ENCODE data around the gene BAHD1. TPM values are rescaled to one million over a fixed set of nuclear protein-coding genes. Genes with fewer than 3 reads are reported as not detected.

Gene BAHD1
- total RNA-seq, 2 donors from 2014 or later, result 10.1 to 16.2 TPM

DNA sequence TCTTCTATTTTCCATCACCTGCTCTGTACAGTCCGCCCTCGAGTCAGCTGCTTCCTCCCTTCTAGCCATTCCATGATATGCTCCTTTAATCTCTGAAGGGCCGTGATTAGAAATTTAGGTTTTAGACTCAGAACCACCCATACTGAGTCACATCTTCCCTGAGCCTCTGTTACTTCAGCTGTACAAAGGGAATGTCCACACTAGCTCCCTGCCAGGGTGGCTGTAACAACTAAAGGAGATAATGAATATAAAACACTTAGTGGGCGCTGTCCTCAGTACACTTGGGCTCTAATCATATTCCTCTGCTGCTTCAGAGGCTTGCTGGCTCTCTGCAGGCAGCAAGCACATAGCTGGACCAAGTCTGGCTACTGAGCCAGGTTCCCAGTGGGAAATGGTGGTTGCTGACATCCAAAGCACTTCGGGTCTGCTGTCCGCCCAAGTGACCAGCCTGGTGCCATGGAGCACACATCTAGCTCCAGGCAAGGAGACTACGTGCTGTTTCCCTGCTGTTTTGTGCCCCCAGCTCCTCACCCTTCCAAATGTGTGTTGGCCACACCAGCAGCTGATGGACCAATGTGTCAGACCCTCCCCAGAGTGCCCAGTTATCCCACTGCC lies 29.1 kb downstream of the BAHD1 start:
- H3K36me3 ChIP-seq (replicated peaks in 1 of 2; ENCODE audit: insufficient read depth in 1 of 2, low read depth in 2 of 2), result no peaks in the 10 kb centered on the region
- intact Hi-C loops (cut with DNase I), result no loop called here
- TF ChIP-seq, protein P1, sequence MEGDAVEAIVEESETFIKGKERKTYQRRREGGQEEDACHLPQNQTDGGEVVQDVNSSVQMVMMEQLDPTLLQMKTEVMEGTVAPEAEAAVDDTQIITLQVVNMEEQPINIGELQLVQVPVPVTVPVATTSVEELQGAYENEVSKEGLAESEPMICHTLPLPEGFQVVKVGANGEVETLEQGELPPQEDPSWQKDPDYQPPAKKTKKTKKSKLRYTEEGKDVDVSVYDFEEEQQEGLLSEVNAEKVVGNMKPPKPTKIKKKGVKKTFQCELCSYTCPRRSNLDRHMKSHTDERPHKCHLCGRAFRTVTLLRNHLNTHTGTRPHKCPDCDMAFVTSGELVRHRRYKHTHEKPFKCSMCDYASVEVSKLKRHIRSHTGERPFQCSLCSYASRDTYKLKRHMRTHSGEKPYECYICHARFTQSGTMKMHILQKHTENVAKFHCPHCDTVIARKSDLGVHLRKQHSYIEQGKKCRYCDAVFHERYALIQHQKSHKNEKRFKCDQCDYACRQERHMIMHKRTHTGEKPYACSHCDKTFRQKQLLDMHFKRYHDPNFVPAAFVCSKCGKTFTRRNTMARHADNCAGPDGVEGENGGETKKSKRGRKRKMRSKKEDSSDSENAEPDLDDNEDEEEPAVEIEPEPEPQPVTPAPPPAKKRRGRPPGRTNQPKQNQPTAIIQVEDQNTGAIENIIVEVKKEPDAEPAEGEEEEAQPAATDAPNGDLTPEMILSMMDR (IDR thresholded peaks at IDR 0.05), result no peak
- no peak for TF ChIP-seq POLR2A (IDR thresholded peaks at IDR 0.05)
- no peaks in the 10 kb centered on the region for H3K27me3 ChIP-seq
- no peak overlapping the region for H3K4me3 ChIP-seq
- WGBS, 2 donors, result 71 to 78% methylated on average over 4 to 7 of the region's 7 CpGs
- peak overlapping the region; percentile 79 to 92 (median 88) for H3K27ac ChIP-seq
- DNase-seq (no peak), ATAC-seq (no peak)
- H3K4me1 ChIP-seq, result peaks cover 19% of the 10 kb centered on the region
- no peaks in the 10 kb centered on the region for H3K9me3 ChIP-seq

DNA sequence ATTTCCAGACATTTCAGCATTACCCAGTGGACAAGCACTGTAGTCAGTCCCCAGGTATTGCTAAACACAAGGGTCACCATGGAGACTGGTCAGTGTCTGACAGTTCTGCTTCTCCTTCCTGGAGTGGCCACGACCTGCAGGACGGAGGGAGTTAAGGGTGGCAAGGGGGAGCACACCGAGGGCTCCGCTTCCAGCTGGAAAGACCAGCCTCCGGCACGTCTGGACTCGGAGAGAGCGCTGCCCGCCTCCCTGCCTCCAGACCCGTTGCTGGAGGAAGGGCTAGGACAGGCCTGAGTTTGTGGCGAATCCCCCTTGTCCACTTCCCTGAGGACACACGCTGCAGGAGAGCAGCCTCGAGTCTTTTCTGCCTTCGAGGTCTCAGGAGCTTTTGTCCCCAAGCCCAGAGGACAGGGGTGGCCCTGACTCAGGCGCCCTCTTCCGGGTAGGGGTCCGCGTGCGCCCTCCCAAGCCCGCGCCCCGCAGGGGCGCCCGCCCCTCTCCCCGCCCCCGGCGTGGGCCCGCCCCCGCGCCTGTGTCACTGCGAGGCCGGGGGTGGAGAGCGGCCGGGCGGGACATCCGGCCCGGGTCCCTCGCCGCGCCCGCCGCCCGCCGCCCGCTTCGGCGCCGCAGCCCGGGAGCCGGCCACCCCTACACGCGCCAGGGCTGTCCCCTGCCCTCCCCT lies 29.8 kb downstream of the BAHD1 start, which contains the start of gene CHST14:
TSS of gene CHST14 (plus strand) at position 562 of the 682 bp plus-strand sequence. CDS start 230 bp downstream, outside the sequence.
- peak within 1 kb of the TSS; percentile 69 to 70 for H3K4me3 ChIP-seq
- no peaks in the 10 kb centered on the region for H3K9me3 ChIP-seq
- peak within 1 kb of the TSS; percentile 79 to 92 (median 88) for H3K27ac ChIP-seq
- H3K36me3 ChIP-seq (replicated peaks in 1 of 2; ENCODE audit: insufficient read depth in 1 of 2, low read depth in 2 of 2), result no peaks in the 10 kb centered on the region
- no peaks in the 10 kb centered on the region for H3K27me3 ChIP-seq
- ATAC-seq, result peak; percentile 82
- peaks cover 19% of the 10 kb centered on the region for H3K4me1 ChIP-seq
- DNase-seq, result peak; percentile 56 to 73 (median 62)
- intact Hi-C loops (cut with DNase I), result no loop called here
- peak; percentile 11 to 69 (median 60) for TF ChIP-seq POLR2A (IDR thresholded peaks at IDR 0.05)
- TF ChIP-seq, protein P1 (IDR thresholded peaks at IDR 0.05), result no peak
- 1 to 10% methylated on average over 2 to 26 of the region's 52 CpGs for WGBS, 2 donors

DNA sequence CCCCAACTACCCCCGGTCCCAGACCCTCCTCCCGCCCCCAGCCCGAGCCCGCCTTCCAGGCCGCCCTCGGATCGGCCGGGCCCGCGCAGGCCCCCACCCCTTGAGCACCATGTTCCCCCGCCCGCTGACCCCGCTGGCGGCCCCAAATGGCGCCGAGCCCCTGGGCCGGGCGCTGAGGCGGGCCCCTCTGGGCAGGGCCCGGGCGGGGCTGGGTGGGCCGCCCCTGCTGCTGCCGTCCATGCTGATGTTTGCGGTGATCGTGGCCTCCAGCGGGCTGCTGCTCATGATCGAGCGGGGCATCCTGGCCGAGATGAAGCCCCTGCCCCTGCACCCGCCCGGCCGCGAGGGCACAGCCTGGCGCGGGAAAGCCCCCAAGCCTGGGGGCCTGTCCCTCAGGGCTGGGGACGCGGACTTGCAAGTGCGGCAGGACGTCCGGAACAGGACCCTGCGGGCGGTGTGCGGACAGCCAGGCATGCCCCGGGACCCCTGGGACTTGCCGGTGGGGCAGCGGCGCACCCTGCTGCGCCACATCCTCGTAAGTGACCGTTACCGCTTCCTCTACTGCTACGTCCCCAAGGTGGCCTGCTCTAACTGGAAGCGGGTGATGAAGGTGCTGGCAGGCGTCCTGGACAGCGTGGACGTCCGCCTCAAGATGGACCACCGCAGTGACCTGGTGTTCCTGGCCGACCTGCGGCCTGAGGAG lies 30.5 kb downstream of the BAHD1 start:
- peaks cover 19% of the 10 kb centered on the region for H3K4me1 ChIP-seq
- DNase-seq (peak in 3 of 4 donors; percentile 13 to 45 (median 23)), ATAC-seq (peak; percentile 33)
- H3K9me3 ChIP-seq, result no peaks in the 10 kb centered on the region
- H3K4me3 ChIP-seq, result peak overlapping the region; percentile 69 to 70
- TF ChIP-seq, protein P1 (IDR thresholded peaks at IDR 0.05), result no peak
- no peak for TF ChIP-seq POLR2A (IDR thresholded peaks at IDR 0.05)
- no peaks in the 10 kb centered on the region for H3K27me3 ChIP-seq
- H3K27ac ChIP-seq, result peak overlapping the region; percentile 79 to 92 (median 88)
- intact Hi-C loops (cut with DNase I), result no loop called here
- H3K36me3 ChIP-seq (replicated peaks in 1 of 2; ENCODE audit: insufficient read depth in 1 of 2, low read depth in 2 of 2), result no peaks in the 10 kb centered on the region
- 0% methylated on average over 38 of the region's 60 CpGs; no CpG with 5 or more reads in 1 of the 2 donors for WGBS, 2 donors

DNA sequence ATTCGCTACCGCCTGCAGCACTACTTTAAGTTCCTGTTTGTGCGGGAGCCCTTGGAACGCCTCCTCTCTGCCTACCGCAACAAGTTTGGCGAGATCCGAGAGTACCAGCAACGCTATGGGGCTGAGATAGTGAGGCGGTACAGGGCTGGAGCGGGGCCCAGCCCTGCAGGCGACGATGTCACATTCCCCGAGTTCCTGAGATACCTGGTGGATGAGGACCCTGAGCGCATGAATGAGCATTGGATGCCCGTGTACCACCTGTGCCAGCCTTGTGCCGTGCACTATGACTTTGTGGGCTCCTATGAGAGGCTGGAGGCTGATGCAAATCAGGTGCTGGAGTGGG lies 31.0 kb downstream of the BAHD1 start:
- DNase-seq (peak in 3 of 4 donors; percentile 39 to 69 (median 59)), ATAC-seq (peak; percentile 63)
- H3K27me3 ChIP-seq, result no peaks in the 10 kb centered on the region
- no peaks in the 10 kb centered on the region for H3K36me3 ChIP-seq (replicated peaks in 1 of 2; ENCODE audit: insufficient read depth in 1 of 2, low read depth in 2 of 2)
- peaks cover 19% of the 10 kb centered on the region for H3K4me1 ChIP-seq
- WGBS, 2 donors, result 2% methylated on average over 16 of the region's 16 CpGs; no CpG with 5 or more reads in 1 of the 2 donors
- H3K9me3 ChIP-seq, result no peaks in the 10 kb centered on the region
- peak overlapping the region in 1 of 2 donors; percentile 69 for H3K4me3 ChIP-seq
- intact Hi-C loops (cut with DNase I), result no loop called here
- H3K27ac ChIP-seq, result peak overlapping the region; percentile 79 to 92 (median 88)
- TF ChIP-seq POLR2A (IDR thresholded peaks at IDR 0.05), result peak; percentile 52 to 71 (median 55)
- TF ChIP-seq, protein P1 (IDR thresholded peaks at IDR 0.05), result no peak

Data from body of pancreas (tissue), 4 donors.